HepG2 (cell line): ENCODE data around the gene RANBP3. TPM values are rescaled to one million over a fixed set of nuclear protein-coding genes. Genes with fewer than 3 reads are reported as not detected.
A peak's percentile ranks its signal among the peaks of the same experiment; 100 is the strongest.

ENCODE experiments used
- ARNT2 ChIP-seq: sonication (generic); formaldehyde crosslinking; IDR thresholded peaks from 2 replicates; pipeline ENCODE4 v1.8.0; 2022; ENCODE audit warnings: mild to moderate bottlenecking, low read depth, missing genetic modification reagents, moderate library complexity
- FIP1L1 ChIP-seq: fragments of 200-400 bp; formaldehyde crosslinking; IDR thresholded peaks from 2 replicates; pipeline ENCODE4 v1.6.1; 2018; ENCODE audit warnings: low read depth, mild to moderate bottlenecking, low read length, moderate library complexity, borderline replicate concordance; ENCODE audit not compliant: insufficient read depth
- HMGXB4 ChIP-seq, 2 experiments: sonication (generic) in 1 of 2; formaldehyde crosslinking in 1 of 2; IDR thresholded peaks; 2 replicates each; pipeline versions ENCODE4 v1.4.0 to v1.6.1; 2018 to 2020; ENCODE audit warnings: missing genetic modification reagents in 2 of 2, borderline replicate concordance in 1 of 2, low read depth in 1 of 2, mild to moderate bottlenecking in 1 of 2, missing biosample characterization in 1 of 2
- KAT2B ChIP-seq: fragments of 150-350 bp; IDR thresholded peaks from 2 replicates; pipeline ENCODE4 v1.6.1; 2014; ENCODE audit warnings: low read depth, low read length, borderline replicate concordance
- MXD3 ChIP-seq: IDR thresholded peaks from 2 replicates; pipeline ENCODE4 v1.6.1; 2016; ENCODE audit warnings: mild to moderate bottlenecking, missing biosample characterization, missing genetic modification reagents
- POLR2AphosphoS5 ChIP-seq: IDR thresholded peaks from 2 replicates; pipeline ENCODE4 v1.6.1; 2012; ENCODE audit warnings: low read depth, low read length
- RBAK ChIP-seq: sonication (generic); formaldehyde crosslinking; IDR thresholded peaks from 2 replicates; pipeline ENCODE4 v1.5.1; 2020; ENCODE audit warnings: mild to moderate bottlenecking, missing genetic modification reagents
- RBFOX2 ChIP-seq: fragments of 200-400 bp; formaldehyde crosslinking; IDR thresholded peaks from 2 replicates; pipeline ENCODE4 v1.6.1; 2017; ENCODE audit warnings: low read depth, mild to moderate bottlenecking, low read length
- RERE ChIP-seq: IDR thresholded peaks from 2 replicates; pipeline ENCODE4 v1.6.1; 2016; ENCODE audit warnings: low read depth, missing genetic modification reagents, missing compliant biosample characterization
- SCMH1 ChIP-seq: sonication (generic); formaldehyde crosslinking; IDR thresholded peaks from 2 replicates; pipeline ENCODE4 v1.9.0; 2021; ENCODE audit warnings: missing genetic modification reagents, mild to moderate bottlenecking, borderline replicate concordance
- TFAP4 ChIP-seq: sonication (generic); IDR thresholded peaks from 2 replicates; pipeline ENCODE4 v1.6.1; 2016; ENCODE audit warnings: low read depth, borderline replicate concordance
- ZBTB8A ChIP-seq: sonication (generic); formaldehyde crosslinking; IDR thresholded peaks from 2 replicates; pipeline ENCODE4 v1.4.0; 2020; ENCODE audit warnings: mild to moderate bottlenecking, low read depth, missing genetic modification reagents, borderline replicate concordance
- ZNF101 ChIP-seq: sonication (generic); formaldehyde crosslinking; IDR thresholded peaks from 2 replicates; pipeline ENCODE4 v1.4.0; 2020; ENCODE audit warnings: mild to moderate bottlenecking, low read depth, missing genetic modification reagents, borderline replicate concordance
- ZNF30 ChIP-seq: sonication (generic); formaldehyde crosslinking; IDR thresholded peaks from 2 replicates; pipeline ENCODE4 v1.5.0; 2020; ENCODE audit warnings: mild to moderate bottlenecking, missing genetic modification reagents
- ZNF510 ChIP-seq: sonication (generic); formaldehyde crosslinking; IDR thresholded peaks from 2 replicates; pipeline ENCODE4 v1.4.0; 2020; ENCODE audit warnings: low read depth, mild to moderate bottlenecking, missing genetic modification reagents
- ZUFSP ChIP-seq: sonication (generic); formaldehyde crosslinking; IDR thresholded peaks from 2 replicates; pipeline ENCODE4 v1.9.0; 2021; ENCODE audit warnings: missing genetic modification reagents, mild to moderate bottlenecking, borderline replicate concordance
- polyA plus RNA-seq, 8 experiments: library from polyadenylated mRNA; depleted of rRNA in 3 of 8; stranded (reverse) in 7 of 8; unstranded in 1 of 8; fragments of >200 nt; fragmentation: Illumina TruSeq in 4 of 8; extraction: Trizol in 4 of 8; gene quantifications; 2 replicates each; pipeline versions ENCODE4 v1.2.1 to v1.2.3, GENCODE V29; 2011 to 2016; ENCODE audit warnings: low read depth in 4 of 8, missing spikeins in 1 of 8, mixed read lengths in 1 of 8; ENCODE audit not compliant: insufficient read depth in 1 of 8
- total RNA-seq, 5 experiments: library from RNA; depleted of rRNA; stranded (reverse); fragments of >200 nt; fragmentation: Illumina TruSeq; extraction: Trizol; gene quantifications; 2 replicates each; pipeline ENCODE4 v1.2.3, GENCODE V29; 2016; ENCODE audit warnings: low read depth in 1 of 5

The RANBP3 gene
- total and polyA plus RNA-seq, 2 of the 13 experiments (the other 11 are each of a cell fraction or from before 2014, with no cell fraction given), result 39.5 to 149 TPM

- TF ChIP-seq HMGXB4 (CRISPR knock-in tag; IDR thresholded peaks at IDR 0.05; ENCODE audit: borderline replicate concordance in 1 of 2, low read depth in 1 of 2) (no peak; a peak in 2 of 4 replicates), ZUFSP (CRISPR knock-in tag) (no peak), MXD3 (CRISPR knock-in tag) (peak; percentile 46; the same call in 1 of the 2 replicates), POLR2AphosphoS5 (peak; percentile 61), ZNF510 (CRISPR knock-in tag) (0 out of 2 replicates have a peak, but pooled peaks have one; percentile 40), ZNF30 (CRISPR knock-in tag) (peak; percentile 62; the same call in 1 of the 2 replicates), ZNF101 (CRISPR knock-in tag) (no peak), SCMH1 (no peak), RERE (CRISPR knock-in tag) (peak; percentile 82), ARNT2 (CRISPR knock-in tag) (peak; percentile 69), RBFOX2 (no peak), ZBTB8A (CRISPR knock-in tag) (no peak), FIP1L1 (no peak), RBAK (no peak; the same call in 1 of the 2 replicates), KAT2B (no peak), TFAP4 (peak; percentile 99)
These were observed 15.7 kb downstream of the RANBP3 start (continued) for GRCh38 chr19:5961969-5962945.
